Anterior cingulate cortex (tissue), 58 donors: Measurements from ENCODE around the gene CDH13.

ENCODE experiments used
- DNase-seq, 58 donors: peaks; one replicate each; lab custom pipeline; 2025; lab: John Stamatoyannopoulos, UW

Gene CDH13

GRCh38 chr16:82874271-82874670 is 247.5 kb downstream of the CDH13 start:
- no peak for DNase-seq

GRCh38 chr16:82874672-82875071 is 247.9 kb downstream of the CDH13 start:
- no peak for DNase-seq

- DNase-seq = no peak
Measured at GRCh38 chr16:82876951-82877350, 250.2 kb downstream of the CDH13 start.

GRCh38 chr16:82878466-82878865 is 251.7 kb downstream of the CDH13 start:
- no peak for DNase-seq

GRCh38 chr16:82880346-82880745 is 253.6 kb downstream of the CDH13 start:
- DNase-seq = no peak

- DNase-seq = no peak
Measured at GRCh38 chr16:82881516-82881915, 254.7 kb downstream of the CDH13 start.

- no peak for DNase-seq
Measured at GRCh38 chr16:82882226-82882625, 255.5 kb downstream of the CDH13 start.

- no peak for DNase-seq
Measured at GRCh38 chr16:82882982-82883835, 256.4 kb downstream of the CDH13 start.

- DNase-seq = peak in 1 of 58 donors; percentile 16
Measured at GRCh38 chr16:82884320-82884898, 257.6 kb downstream of the CDH13 start.

- DNase-seq = no peak
Measured at GRCh38 chr16:82886146-82886545, 259.4 kb downstream of the CDH13 start.

GRCh38 chr16:82888591-82889001 is 261.8 kb downstream of the CDH13 start:
- DNase-seq = no peak

GRCh38 chr16:82891424-82891823 is 264.7 kb downstream of the CDH13 start:
- no peak for DNase-seq

GRCh38 chr16:82891918-82892317 is 265.1 kb downstream of the CDH13 start:
- DNase-seq = no peak

- no peak for DNase-seq
Measured at GRCh38 chr16:82892324-82892723, 265.6 kb downstream of the CDH13 start.

GRCh38 chr16:82895843-82896242 is 269.1 kb downstream of the CDH13 start:
- no peak for DNase-seq

GRCh38 chr16:82899006-82899405 is 272.2 kb downstream of the CDH13 start:
- no peak for DNase-seq

GRCh38 chr16:82899731-82900450 is 273.1 kb downstream of the CDH13 start:
- DNase-seq = no peak

- no peak for DNase-seq
Measured at GRCh38 chr16:82900559-82900958, 273.8 kb downstream of the CDH13 start.

GRCh38 chr16:82911925-82912324 is 285.2 kb downstream of the CDH13 start:
- DNase-seq = peak in 3 of 58 donors; percentile 1 to 19 (median 2)

- DNase-seq = no peak
Measured at GRCh38 chr16:82915139-82915824, 288.5 kb downstream of the CDH13 start.
